Heart left ventricle (tissue), 16 donors: ENCODE data around the gene XIRP2. TPM values are rescaled to one million over a fixed set of nuclear protein-coding genes. Genes with fewer than 3 reads are reported as not detected.

Experiments
- ATAC-seq, 4 donors: fragments of 200-7000 bp; cut with Tn5 transposase; one replicate each; pipeline ENCODE4 v1.9.1; 2020 to 2022; ENCODE audit warnings: moderate library complexity in 4 of 4, mild to moderate bottlenecking in 3 of 4, moderate number of reproducible peaks in 1 of 4
- DNase-seq, 5 donors: peaks; one replicate each; pipeline ENCODE4 v3.0.0-alpha.2; 2020
- H3K27ac ChIP-seq, 12 donors: fragments of 200-600 bp; sonication (generic) in 4 of 12; one replicate each; pipeline versions ENCODE4 v1.5.0 to v1.8.0; 2016 to 2022; ENCODE audit warnings: mild to moderate bottlenecking in 2 of 12
- H3K27me3 ChIP-seq, 9 donors: fragments of 200-600 bp; sonication (generic) in 2 of 9; one replicate each; pipeline versions ENCODE4 v1.5.1 to v1.8.0; 2016 to 2022; ENCODE audit warnings: mild to moderate bottlenecking in 3 of 9
- H3K36me3 ChIP-seq, 9 donors: fragments of 200-600 bp; sonication (generic) in 2 of 9; one replicate each; pipeline versions ENCODE4 v1.5.0 to v1.8.0; 2018 to 2022; ENCODE audit warnings: mild to moderate bottlenecking in 2 of 9
- H3K4me1 ChIP-seq, 12 donors: fragments of 200-600 bp; sonication (generic) in 4 of 12; one replicate each; pipeline versions ENCODE4 v1.5.0 to v1.8.0; 2016 to 2022; ENCODE audit warnings: mild to moderate bottlenecking in 3 of 12
- H3K4me3 ChIP-seq, 12 donors: fragments of 200-600 bp; sonication (generic) in 4 of 12; one replicate each; pipeline versions ENCODE4 v1.5.0 to v1.8.0; 2017 to 2022; ENCODE audit warnings: mild to moderate bottlenecking in 9 of 12, moderate library complexity in 4 of 12
- H3K9me3 ChIP-seq, 12 donors: fragments of 200-600 bp; sonication (generic) in 4 of 12; one replicate each; pipeline versions ENCODE4 v1.5.0 to v1.8.0; 2016 to 2022; ENCODE audit warnings: mild to moderate bottlenecking in 1 of 12
- POLR2A ChIP-seq, 2 donors: fragments of 450-650 bp; IDR thresholded peaks; one replicate each; pipeline ENCODE4 v1.6.1; 2017; ENCODE audit warnings: antibody characterized with exemption in 2 of 2, mild to moderate bottlenecking in 2 of 2, moderate library complexity in 2 of 2
- WGBS, 4 donors: extraction: QIAGEN DNeasy Blood & Tissue Kit in 2 of 4; methylation state at CpG; one replicate each; pipeline versions ENCODE4 v1.1.5 to v1.1.7; 2013 to 2018; 5-methylcytosine and 5-hydroxymethylcytosine counted together
- intact Hi-C, 10 donors: fragments of 100-400 bp; cut with DNase I; formaldehyde crosslinking; loops; one replicate each; pipeline versions ENCODE4 v1.11.1 to v1.14.2; 2022
- polyA plus RNA-seq, 2 donors: library from polyadenylated mRNA; stranded (reverse); fragments of 200-250 nt; gene quantifications; one replicate each; pipeline ENCODE4 v1.2.3, GENCODE V29; 2013
- total RNA-seq, 9 donors: library from RNA; depleted of rRNA in 2 of 9; stranded (reverse); fragments of >200 nt in 2 of 9; fragmentation: NEBNext Ultra II Directional in 3 of 9; extraction: Animal tissue kit (Norgen Biotek cat#: 25700) in 3 of 9; gene quantifications; one replicate each; pipeline versions ENCODE4 v1.1.0 to v1.2.4, GENCODE V29; 2016 to 2023
- TF ChIP-seq, protein P1 (sequence below), 12 donors: fragments of 200-600 bp; sonication (generic) in 4 of 12; IDR thresholded peaks; one replicate each; pipeline versions ENCODE4 v1.5.0 to v1.8.0; 2018 to 2022; ENCODE audit warnings: antibody characterized with exemption in 12 of 12, mild to moderate bottlenecking in 5 of 12
- donor health status: ischemic (EF 13 %, LVEDD 7.1; RV severe dilation, severe dysfunction).
- donor health status: healthy with polysubstance abuse.
- donor health status: DM: no; HTN: yes; CAD: no.
- donor health status: DM: no; HTN: no; CAD: no.
- donor health status: ischemic (EF 25% LVEDD 6.9; RV normal size, moderate dysfunction).
- donor health status: ischemic (EF 25% LVEDD 5.7; RV mildly dilated, moderate dysfunction).
- donor health status: healthy.
- donor health status: DM: yes; HTN: yes; CAD: no.
- donor health status: ischemic (EF 35%, LVEDD 5.7; RV mildly dilated, moderate dysfunction).
- donor health status: nonischemic (EF 11% LVEDD 7.7; RV severe dilation, severe dysfunction).
- donor health status: DM: yes; HTN: yes; CAD: no.
- donor health status: PGD.
- donor health status: ischemic (EF 29% LVEDD 5.4; RV normal size, mild dysfunction).
- donor health status: nonischemic (EF 23%, LVEDD 6.1; RV moderate dilation, normal function).

Gene XIRP2
- total and polyA plus RNA-seq, 11 donors, result 227 to 2,395 (median 626) TPM

DNA sequence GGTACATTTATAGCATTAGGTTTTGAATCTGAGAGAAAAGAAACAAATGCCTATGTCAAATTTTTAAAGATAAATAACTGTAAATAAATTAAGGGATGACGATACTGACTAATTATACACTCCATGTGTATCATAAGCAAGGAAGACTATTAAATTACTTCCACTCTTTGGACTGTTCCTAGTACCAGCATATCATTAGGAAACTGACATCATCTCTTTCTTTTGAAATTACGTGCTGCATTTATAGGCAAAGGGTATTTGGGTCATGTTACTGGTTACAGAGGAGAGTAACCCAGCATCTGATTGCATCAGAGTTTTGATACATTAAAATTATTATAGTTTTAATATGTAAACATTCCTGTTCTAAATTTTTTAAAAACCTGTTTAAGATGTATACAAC is 309.7 kb downstream of the XIRP2 start:
- WGBS, 4 donors, result 37 to 41% (median 38%) methylated on average over 2 of the region's 2 CpGs
- H3K4me3 ChIP-seq, result peak overlapping the region in 4 of 12 donors; percentile 5 to 19 (median 12)
- no peaks in the 10 kb centered on the region for H3K27me3 ChIP-seq
- ATAC-seq (peak in 2 of 4 donors; percentile 54 to 64), DNase-seq (no peak)
- H3K4me1 ChIP-seq, result peaks cover 0 to 55% (median 12%) of the 10 kb centered on the region in 12 donors
- peak overlapping the region in 10 of 12 donors; percentile 10 to 75 (median 68) for H3K27ac ChIP-seq
- no peaks in the 10 kb centered on the region for H3K36me3 ChIP-seq
- no peaks in the 10 kb centered on the region for H3K9me3 ChIP-seq
- intact Hi-C loops, result no loop called here
- TF ChIP-seq POLR2A (IDR thresholded peaks at IDR 0.05), result no peak
- TF ChIP-seq, protein P1, sequence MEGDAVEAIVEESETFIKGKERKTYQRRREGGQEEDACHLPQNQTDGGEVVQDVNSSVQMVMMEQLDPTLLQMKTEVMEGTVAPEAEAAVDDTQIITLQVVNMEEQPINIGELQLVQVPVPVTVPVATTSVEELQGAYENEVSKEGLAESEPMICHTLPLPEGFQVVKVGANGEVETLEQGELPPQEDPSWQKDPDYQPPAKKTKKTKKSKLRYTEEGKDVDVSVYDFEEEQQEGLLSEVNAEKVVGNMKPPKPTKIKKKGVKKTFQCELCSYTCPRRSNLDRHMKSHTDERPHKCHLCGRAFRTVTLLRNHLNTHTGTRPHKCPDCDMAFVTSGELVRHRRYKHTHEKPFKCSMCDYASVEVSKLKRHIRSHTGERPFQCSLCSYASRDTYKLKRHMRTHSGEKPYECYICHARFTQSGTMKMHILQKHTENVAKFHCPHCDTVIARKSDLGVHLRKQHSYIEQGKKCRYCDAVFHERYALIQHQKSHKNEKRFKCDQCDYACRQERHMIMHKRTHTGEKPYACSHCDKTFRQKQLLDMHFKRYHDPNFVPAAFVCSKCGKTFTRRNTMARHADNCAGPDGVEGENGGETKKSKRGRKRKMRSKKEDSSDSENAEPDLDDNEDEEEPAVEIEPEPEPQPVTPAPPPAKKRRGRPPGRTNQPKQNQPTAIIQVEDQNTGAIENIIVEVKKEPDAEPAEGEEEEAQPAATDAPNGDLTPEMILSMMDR (IDR thresholded peaks at IDR 0.05), result no peak

DNA sequence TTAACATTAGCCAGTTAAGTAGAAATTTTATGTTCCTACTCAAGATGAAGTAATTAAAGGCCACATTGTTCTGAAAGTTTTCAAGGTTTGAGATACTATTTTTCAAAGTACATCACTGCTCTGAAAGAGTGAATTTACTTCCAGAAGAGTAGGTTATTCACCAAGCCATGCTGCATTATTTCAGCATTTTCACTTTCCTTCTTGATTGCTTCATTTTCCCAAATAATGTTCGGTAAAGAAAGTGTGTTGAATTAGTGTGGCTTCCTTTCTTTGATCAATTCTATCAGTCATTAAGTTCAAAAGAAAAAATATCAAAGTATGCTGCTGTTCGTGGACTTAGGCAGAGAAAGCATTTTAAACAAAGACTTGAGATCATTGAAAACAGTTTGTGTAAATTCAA is 310.3 kb downstream of the XIRP2 start:
- H3K4me3 ChIP-seq, result no peak overlapping the region
- H3K27me3 ChIP-seq, result no peaks in the 10 kb centered on the region
- H3K36me3 ChIP-seq, result no peaks in the 10 kb centered on the region
- H3K9me3 ChIP-seq, result no peaks in the 10 kb centered on the region
- TF ChIP-seq POLR2A (IDR thresholded peaks at IDR 0.05), result no peak
- TF ChIP-seq, protein P1 (IDR thresholded peaks at IDR 0.05), result no peak
- peak overlapping the region in 10 of 12 donors; percentile 10 to 75 (median 68) for H3K27ac ChIP-seq
- DNase-seq (no peak), ATAC-seq (no peak)
- peaks cover 0 to 49% (median 12%) of the 10 kb centered on the region in 12 donors for H3K4me1 ChIP-seq
- intact Hi-C loops, result no loop called here
- WGBS, 4 donors, result 47 to 55% (median 54%) methylated on average over 2 of the region's 2 CpGs

DNA sequence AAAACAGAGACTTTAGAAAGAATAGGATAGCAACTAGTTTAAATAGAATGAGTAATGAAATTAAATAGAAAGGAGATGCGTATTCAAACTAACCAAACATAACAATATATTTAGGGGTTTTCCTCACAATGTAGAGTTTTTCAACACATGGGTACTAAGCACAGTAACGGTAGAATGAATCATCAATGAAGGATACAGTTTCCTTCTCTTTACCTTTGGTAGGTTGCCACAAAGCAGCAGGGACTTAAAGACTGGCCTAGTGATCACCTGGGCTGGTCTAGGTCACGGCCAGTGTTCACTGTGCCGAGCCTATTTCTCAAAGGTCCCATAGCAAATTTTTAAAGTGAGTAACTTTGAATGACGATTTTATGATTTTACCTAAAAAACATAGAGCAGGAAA is 311.7 kb downstream of the XIRP2 start:
- no peak overlapping the region for H3K4me3 ChIP-seq
- WGBS, 4 donors, result 77 to 93% (median 83%) methylated on average over 5 of the region's 5 CpGs
- H3K9me3 ChIP-seq, result no peaks in the 10 kb centered on the region
- intact Hi-C loops, result no loop called here
- peak overlapping the region in 3 of 12 donors; percentile 68 to 69 (median 68) for H3K27ac ChIP-seq
- DNase-seq (no peak), ATAC-seq (no peak)
- no peaks in the 10 kb centered on the region for H3K36me3 ChIP-seq
- H3K4me1 ChIP-seq, result peaks cover 0 to 44% (median 12%) of the 10 kb centered on the region in 12 donors
- no peaks in the 10 kb centered on the region for H3K27me3 ChIP-seq
- TF ChIP-seq, protein P1 (IDR thresholded peaks at IDR 0.05), result no peak
- no peak for TF ChIP-seq POLR2A (IDR thresholded peaks at IDR 0.05)

DNA sequence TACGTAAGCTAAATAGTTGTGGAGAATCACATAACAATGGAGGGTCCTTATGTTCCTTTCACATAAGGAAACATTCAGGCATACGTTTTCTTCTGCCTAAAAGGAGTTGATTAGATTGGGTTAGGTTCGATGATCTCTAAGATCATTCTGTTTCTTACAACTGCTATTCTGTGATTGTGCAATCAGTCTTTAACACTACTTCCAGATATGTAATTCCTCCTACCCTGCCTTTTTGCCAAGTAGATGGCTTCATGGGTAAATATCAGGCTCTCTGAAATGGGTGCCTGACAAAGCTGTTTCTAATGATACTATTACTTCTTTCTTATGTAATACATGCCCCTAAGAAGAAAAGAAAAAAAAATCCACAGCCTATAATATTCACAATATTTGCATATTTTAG is 321.5 kb downstream of the XIRP2 start:
- ATAC-seq (no peak), DNase-seq (no peak)
- Histone ChIP-seq H3K4me1 (peaks cover 0 to 24% (median 15%) of the 10 kb centered on the region in 12 donors), H3K36me3 (peaks cover 0 to 10% (median 0%) of the 10 kb centered on the region in 9 donors), H3K27ac (peak overlapping the region in 1 of 12 donors; percentile 10), H3K9me3 (no peaks in the 10 kb centered on the region), H3K4me3 (no peak overlapping the region), H3K27me3 (no peaks in the 10 kb centered on the region)
- 43 to 58% (median 48%) methylated on average over 3 of the region's 3 CpGs for WGBS, 4 donors
- intact Hi-C loops, result loop anchor here in 6 of 10 donors (5.0 to 10.0 kb wide), 6 partner anchors 72 to 675 kb away; no protein-coding TSS in a partner anchor
- no peak for TF ChIP-seq POLR2A (IDR thresholded peaks at IDR 0.05)
- TF ChIP-seq, protein P1 (IDR thresholded peaks at IDR 0.05), result no peak
